Gastrocnemius medialis (tissue), 4 donors: Measurements from ENCODE around the gene ANKRD31.

ENCODE experiments used
- POLR2A ChIP-seq, 2 donors: fragments of 450-650 bp; IDR thresholded peaks; one replicate each; pipeline ENCODE4 v1.6.1; 2017; ENCODE audit warnings: antibody characterized with exemption in 2 of 2, mild to moderate bottlenecking in 2 of 2, moderate library complexity in 2 of 2
- TF ChIP-seq, protein P1 (sequence below), 5 experiments: fragments of 450-650 bp in 3 of 5; fragments of 200-600 bp in 2 of 5; sonication (generic) in 2 of 5; IDR thresholded peaks in 4 of 5; conservative IDR thresholded peaks in 1 of 5; 1 replicate in 4 of 5; 2 replicates in 1 of 5; pipeline ENCODE4 v1.5.1; 2016 to 2019; ENCODE audit warnings: antibody characterized with exemption in 5 of 5, mild to moderate bottlenecking in 3 of 5, moderate library complexity in 3 of 5

DNA sequence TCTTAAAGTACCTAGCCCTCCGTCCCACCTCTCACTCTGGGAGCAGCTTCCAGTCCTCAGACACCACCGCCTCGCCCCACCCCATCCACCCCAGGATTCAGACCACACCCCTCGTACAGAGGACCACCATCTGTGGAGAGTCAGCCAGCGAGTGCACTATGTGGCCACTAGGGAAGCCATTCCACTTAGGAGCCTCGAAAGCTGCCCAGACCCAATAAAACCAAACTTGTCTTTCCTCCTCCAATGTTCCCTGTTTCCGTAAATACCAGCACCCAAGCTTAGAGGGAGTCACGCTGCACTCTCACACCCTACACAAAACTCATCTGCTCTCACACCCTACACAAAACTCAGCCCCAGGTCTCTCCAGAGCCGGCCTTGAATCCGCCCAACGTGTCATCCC, 186.3 kb downstream of the ANKRD31 start:
- no peak for TF ChIP-seq POLR2A (IDR thresholded peaks at IDR 0.05)
- TF ChIP-seq, protein P1, sequence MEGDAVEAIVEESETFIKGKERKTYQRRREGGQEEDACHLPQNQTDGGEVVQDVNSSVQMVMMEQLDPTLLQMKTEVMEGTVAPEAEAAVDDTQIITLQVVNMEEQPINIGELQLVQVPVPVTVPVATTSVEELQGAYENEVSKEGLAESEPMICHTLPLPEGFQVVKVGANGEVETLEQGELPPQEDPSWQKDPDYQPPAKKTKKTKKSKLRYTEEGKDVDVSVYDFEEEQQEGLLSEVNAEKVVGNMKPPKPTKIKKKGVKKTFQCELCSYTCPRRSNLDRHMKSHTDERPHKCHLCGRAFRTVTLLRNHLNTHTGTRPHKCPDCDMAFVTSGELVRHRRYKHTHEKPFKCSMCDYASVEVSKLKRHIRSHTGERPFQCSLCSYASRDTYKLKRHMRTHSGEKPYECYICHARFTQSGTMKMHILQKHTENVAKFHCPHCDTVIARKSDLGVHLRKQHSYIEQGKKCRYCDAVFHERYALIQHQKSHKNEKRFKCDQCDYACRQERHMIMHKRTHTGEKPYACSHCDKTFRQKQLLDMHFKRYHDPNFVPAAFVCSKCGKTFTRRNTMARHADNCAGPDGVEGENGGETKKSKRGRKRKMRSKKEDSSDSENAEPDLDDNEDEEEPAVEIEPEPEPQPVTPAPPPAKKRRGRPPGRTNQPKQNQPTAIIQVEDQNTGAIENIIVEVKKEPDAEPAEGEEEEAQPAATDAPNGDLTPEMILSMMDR (IDR thresholded peaks at IDR 0.05 in 4 of 5, conservative IDR thresholded peaks at IDR 0.05 in 1 of 5), result no peak
